Suprapubic skin (tissue), 4 donors: ENCODE results near the gene RPTOR. TPM values are rescaled to one million over a fixed set of nuclear protein-coding genes. Genes with fewer than 3 reads are reported as not detected.

ENCODE experiments used
- DNase-seq, 2 donors: peaks; one replicate each; pipeline ENCODE4 v3.0.0-alpha.2; 2019; ENCODE audit warnings: low spot score in 2 of 2
- H3K27ac ChIP-seq: fragments of 200-600 bp; sonication (generic); one replicate; pipeline ENCODE4 v1.5.1; 2019
- H3K27me3 ChIP-seq: fragments of 200-600 bp; sonication (generic); one replicate; pipeline ENCODE4 v1.5.1; 2019
- H3K36me3 ChIP-seq: fragments of 200-600 bp; sonication (generic); one replicate; pipeline ENCODE4 v1.5.1; 2019
- H3K4me1 ChIP-seq: fragments of 200-600 bp; sonication (generic); one replicate; pipeline ENCODE4 v1.5.1; 2019
- H3K4me3 ChIP-seq: fragments of 200-600 bp; sonication (generic); one replicate; pipeline ENCODE4 v1.5.1; 2019; ENCODE audit warnings: mild to moderate bottlenecking
- H3K9me3 ChIP-seq: fragments of 200-600 bp; sonication (generic); one replicate; pipeline ENCODE4 v1.5.1; 2019
- EP300 ChIP-seq: sonication (generic); formaldehyde crosslinking; IDR thresholded peaks from one replicate; pipeline ENCODE4 v1.6.1; 2017; ENCODE audit warnings: antibody characterized with exemption
- POLR2A ChIP-seq, 2 donors: fragments of 450-650 bp; IDR thresholded peaks; one replicate each; pipeline ENCODE4 v1.6.1; 2017; ENCODE audit warnings: antibody characterized with exemption in 2 of 2, mild to moderate bottlenecking in 2 of 2, moderate library complexity in 2 of 2
- POLR2AphosphoS5 ChIP-seq, 3 donors: sonication (generic); formaldehyde crosslinking; IDR thresholded peaks; one replicate each; pipeline ENCODE4 v1.6.1; 2017; ENCODE audit warnings: antibody characterized with exemption in 3 of 3
- WGBS: methylation state at CpG from one replicate; pipeline ENCODE4 v1.1.5; 2018; 5-methylcytosine and 5-hydroxymethylcytosine counted together
- total RNA-seq, 4 donors: library from RNA; depleted of rRNA; stranded (reverse); fragments of >200 nt; gene quantifications; one replicate each; pipeline ENCODE4 v1.1.0, GENCODE V29; 2016
- TF ChIP-seq, protein P1 (sequence below), 2 donors: fragments of 200-600 bp in 1 of 2; fragments of 450-650 bp in 1 of 2; sonication (generic) in 1 of 2; IDR thresholded peaks; one replicate each; pipeline ENCODE4 v1.5.1; 2016 to 2019; ENCODE audit warnings: antibody characterized with exemption in 2 of 2, mild to moderate bottlenecking in 1 of 2, moderate library complexity in 1 of 2

Gene RPTOR
- total RNA-seq, 4 donors from 2014 or later, result 45.8 to 84.6 (median 53.0) TPM

DNA sequence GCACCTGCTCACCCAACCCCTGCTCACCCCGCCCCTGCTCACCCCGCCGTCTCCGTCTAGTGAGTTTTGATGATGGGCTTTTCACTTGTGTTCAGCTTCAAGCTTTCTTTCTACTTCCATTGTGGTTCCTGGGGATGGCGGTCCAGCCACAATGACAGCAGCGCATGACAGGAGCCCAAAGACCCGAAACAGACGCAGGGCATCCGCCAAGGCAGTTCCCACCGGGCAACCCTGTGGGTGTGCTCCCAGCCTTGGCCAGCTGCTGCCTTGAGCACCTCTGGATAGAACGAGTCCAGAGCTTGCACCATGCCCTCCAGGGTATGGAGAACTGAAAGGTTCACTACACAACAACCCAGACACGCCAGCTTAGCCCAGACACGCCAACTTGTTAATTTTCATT, 354.1 kb downstream of the RPTOR start:
- 84% methylated on average over 13 of the region's 13 CpGs for whole genome bisulfite sequencing
- TF ChIP-seq, protein P1, sequence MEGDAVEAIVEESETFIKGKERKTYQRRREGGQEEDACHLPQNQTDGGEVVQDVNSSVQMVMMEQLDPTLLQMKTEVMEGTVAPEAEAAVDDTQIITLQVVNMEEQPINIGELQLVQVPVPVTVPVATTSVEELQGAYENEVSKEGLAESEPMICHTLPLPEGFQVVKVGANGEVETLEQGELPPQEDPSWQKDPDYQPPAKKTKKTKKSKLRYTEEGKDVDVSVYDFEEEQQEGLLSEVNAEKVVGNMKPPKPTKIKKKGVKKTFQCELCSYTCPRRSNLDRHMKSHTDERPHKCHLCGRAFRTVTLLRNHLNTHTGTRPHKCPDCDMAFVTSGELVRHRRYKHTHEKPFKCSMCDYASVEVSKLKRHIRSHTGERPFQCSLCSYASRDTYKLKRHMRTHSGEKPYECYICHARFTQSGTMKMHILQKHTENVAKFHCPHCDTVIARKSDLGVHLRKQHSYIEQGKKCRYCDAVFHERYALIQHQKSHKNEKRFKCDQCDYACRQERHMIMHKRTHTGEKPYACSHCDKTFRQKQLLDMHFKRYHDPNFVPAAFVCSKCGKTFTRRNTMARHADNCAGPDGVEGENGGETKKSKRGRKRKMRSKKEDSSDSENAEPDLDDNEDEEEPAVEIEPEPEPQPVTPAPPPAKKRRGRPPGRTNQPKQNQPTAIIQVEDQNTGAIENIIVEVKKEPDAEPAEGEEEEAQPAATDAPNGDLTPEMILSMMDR (IDR thresholded peaks at IDR 0.05), result no peak
- no peak for TF ChIP-seq EP300
- TF ChIP-seq POLR2A (IDR thresholded peaks at IDR 0.05), result no peak
- no peak for TF ChIP-seq POLR2AphosphoS5 (IDR thresholded peaks at IDR 0.05)

DNA sequence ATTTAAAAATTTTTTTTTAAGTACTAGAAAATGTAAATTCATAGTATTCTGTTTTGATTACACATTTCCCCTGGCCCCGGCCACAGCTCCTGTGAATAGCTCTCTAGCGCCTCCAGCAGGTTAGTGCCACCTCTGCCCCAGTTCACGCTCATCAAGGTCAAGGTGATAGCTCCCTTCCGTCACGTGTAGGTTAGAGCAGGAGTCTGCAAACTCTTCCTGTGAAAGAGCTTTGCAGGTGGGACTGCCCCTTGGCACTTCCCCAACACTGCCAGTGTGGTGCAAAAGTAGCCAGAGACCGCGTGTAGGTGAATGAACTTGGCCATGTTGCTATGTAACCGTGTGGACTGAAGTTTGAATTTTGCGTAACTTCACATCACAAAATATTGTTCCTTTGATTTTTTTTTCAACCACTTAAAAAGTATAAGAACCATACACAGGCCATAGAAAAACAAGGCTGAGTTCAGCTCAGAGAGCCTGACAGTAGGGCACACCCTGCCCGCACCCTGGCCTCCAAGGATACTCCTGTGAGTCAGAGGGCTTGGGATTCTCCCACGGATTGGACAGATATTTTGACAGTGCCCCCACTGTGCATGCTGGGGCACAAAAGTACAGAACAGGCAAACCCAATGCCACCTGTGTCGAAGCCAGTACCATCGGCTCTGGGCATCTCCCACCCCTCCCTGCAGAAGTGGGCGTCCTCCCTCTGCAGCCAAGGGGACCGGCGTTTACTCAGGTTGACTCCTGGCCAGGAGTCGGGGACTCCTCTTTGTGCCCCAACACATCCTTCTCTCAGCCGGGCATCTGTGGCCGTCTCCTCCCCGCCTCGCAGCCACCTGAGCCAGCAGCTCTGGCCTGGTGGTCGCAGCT, 355.0 kb downstream of the RPTOR start:
- no peak overlapping the region for H3K4me3 ChIP-seq
- peaks cover 24% of the 10 kb centered on the region for H3K4me1 ChIP-seq
- H3K9me3 ChIP-seq, result no peaks in the 10 kb centered on the region
- no peak for TF ChIP-seq EP300
- TF ChIP-seq, protein P1 (IDR thresholded peaks at IDR 0.05), result peak; percentile 43 to 52
- DNase-seq, result no peak
- H3K36me3 ChIP-seq, result peaks cover 40% of the 10 kb centered on the region
- no peaks in the 10 kb centered on the region for H3K27me3 ChIP-seq
- 80% methylated on average over 20 of the region's 22 CpGs for WGBS
- peak overlapping the region; percentile 24 for H3K27ac ChIP-seq

More for the DNA sequence above, 354.1 kb downstream of the RPTOR start:
- DNase-seq, result no peak
- peaks cover 38% of the 10 kb centered on the region for H3K36me3 ChIP-seq
- no peaks in the 10 kb centered on the region for H3K27me3 ChIP-seq
- no peak overlapping the region for H3K27ac ChIP-seq
- H3K4me3 ChIP-seq, result no peak overlapping the region
- H3K4me1 ChIP-seq, result peaks cover 24% of the 10 kb centered on the region
- no peaks in the 10 kb centered on the region for H3K9me3 ChIP-seq

DNA sequence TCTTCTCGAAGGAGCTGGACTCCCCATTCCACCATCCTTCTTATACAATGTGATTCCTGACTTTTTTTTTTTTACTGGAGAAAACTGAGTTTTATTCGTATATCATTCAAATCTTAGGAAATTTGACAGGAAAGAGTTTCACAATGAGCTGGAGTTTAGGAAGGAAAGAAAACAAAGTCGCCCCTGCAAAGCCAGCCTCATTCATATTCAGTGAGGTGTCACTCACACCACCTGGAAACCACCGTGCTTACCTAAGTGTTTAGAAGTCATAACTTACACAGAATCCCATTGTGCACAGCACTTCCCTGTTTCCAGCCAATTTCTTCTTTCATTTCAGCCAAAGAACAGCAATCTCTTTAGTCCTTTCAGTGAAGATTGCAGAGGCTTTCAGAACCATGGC, 356.7 kb downstream of the RPTOR start:
- Histone ChIP-seq H3K4me3 (no peak overlapping the region), H3K9me3 (no peaks in the 10 kb centered on the region), H3K27me3 (no peaks in the 10 kb centered on the region), H3K27ac (no peak overlapping the region), H3K36me3 (peaks cover 26% of the 10 kb centered on the region), H3K4me1 (peaks cover 24% of the 10 kb centered on the region)
- DNase-seq, result no peak
- WGBS, result 45% methylated on average over 4 of the region's 4 CpGs
- no peak for TF ChIP-seq EP300
- no peak for TF ChIP-seq POLR2A (IDR thresholded peaks at IDR 0.05)
- TF ChIP-seq POLR2AphosphoS5 (IDR thresholded peaks at IDR 0.05), result no peak
- TF ChIP-seq, protein P1 (IDR thresholded peaks at IDR 0.05), result no peak

DNA sequence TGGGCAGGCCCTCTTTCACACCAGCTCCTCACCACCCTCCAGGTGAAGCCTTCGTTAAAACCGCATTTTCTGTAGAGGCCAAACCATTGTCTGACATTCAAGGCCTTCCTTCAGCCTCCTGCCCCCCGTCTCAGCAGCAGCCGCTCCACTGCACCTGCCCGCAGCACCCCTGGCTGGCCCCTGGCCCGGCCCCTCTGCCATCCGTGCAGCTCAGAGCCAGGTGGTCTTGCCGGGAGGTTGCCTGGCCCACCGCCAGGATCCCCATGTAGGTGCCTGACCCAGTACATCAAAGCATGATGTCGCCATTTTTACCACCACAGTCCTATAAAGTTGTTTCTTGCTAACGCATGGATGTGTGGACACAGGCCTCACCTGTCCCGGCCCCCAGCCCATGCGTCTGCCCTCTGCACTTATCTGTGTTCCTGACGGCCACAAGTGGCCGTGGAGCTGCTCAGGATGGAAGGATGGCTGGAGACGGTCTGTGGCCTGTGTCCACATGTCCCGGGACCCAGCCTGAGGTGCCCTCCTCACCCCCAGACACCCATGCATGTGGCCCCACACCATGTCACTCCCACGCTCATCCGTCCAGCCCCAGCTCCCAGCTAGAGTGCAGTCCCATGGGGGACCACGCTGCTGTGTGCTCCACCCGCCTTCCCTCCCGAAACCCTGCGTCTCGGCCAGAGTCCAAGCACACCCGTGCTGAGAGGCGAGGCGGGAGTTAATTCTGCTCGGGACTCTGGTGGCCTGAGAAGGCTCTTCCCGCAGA, 357.7 kb downstream of the RPTOR start:
- Histone ChIP-seq H3K4me3 (no peak overlapping the region), H3K27me3 (no peaks in the 10 kb centered on the region), H3K4me1 (peaks cover 22% of the 10 kb centered on the region), H3K9me3 (no peaks in the 10 kb centered on the region), H3K27ac (no peak overlapping the region), H3K36me3 (peaks cover 29% of the 10 kb centered on the region)
- TF ChIP-seq POLR2AphosphoS5 (IDR thresholded peaks at IDR 0.05) (no peak), EP300 (no peak), POLR2A (IDR thresholded peaks at IDR 0.05) (no peak)
- TF ChIP-seq, protein P1 (IDR thresholded peaks at IDR 0.05), result no peak
- DNase-seq, result no peak
- 92% methylated on average over 26 of the region's 29 CpGs for WGBS
